A549 (cell line): ENCODE results near the gene ZP4.

Experiments
- EP300 ChIP-seq, 2 experiments: fragments of >200 bp; sonication (Bioruptor Twin); formaldehyde crosslinking; IDR thresholded peaks; 2 replicates in 1 of 2; 3 replicates in 1 of 2; pipeline ENCODE4 v1.6.1; 2016 to 2017
- ESRRA ChIP-seq: fragments of 150-350 bp; IDR thresholded peaks from 2 replicates; pipeline ENCODE4 v1.6.1; 2014; ENCODE audit warnings: mild to moderate bottlenecking, low read length, borderline replicate concordance
- HMGXB4 ChIP-seq: fragments of 250-450 bp; sonication (Bioruptor Pico); IDR thresholded peaks from 2 replicates; pipeline ENCODE4 v1.5.0; 2021; ENCODE audit warnings: mild to moderate bottlenecking, moderate library complexity, borderline replicate concordance
- JUN ChIP-seq, 2 experiments: fragments of >200 bp; sonication (Bioruptor Twin); formaldehyde crosslinking; IDR thresholded peaks; 2 replicates in 1 of 2; 3 replicates in 1 of 2; pipeline ENCODE4 v1.6.1; 2016 to 2017
- KDM1A ChIP-seq: fragments of 200-600 bp; sonication (generic); IDR thresholded peaks from 2 replicates; pipeline ENCODE4 v1.6.1; 2016; ENCODE audit warnings: low read depth, mild to moderate bottlenecking
- TF ChIP-seq, protein P1 (sequence below): fragments of >200 bp; sonication (Bioruptor Twin); formaldehyde crosslinking; IDR thresholded peaks from 3 replicates; pipeline ENCODE4 v1.5.1; 2016

DNA sequence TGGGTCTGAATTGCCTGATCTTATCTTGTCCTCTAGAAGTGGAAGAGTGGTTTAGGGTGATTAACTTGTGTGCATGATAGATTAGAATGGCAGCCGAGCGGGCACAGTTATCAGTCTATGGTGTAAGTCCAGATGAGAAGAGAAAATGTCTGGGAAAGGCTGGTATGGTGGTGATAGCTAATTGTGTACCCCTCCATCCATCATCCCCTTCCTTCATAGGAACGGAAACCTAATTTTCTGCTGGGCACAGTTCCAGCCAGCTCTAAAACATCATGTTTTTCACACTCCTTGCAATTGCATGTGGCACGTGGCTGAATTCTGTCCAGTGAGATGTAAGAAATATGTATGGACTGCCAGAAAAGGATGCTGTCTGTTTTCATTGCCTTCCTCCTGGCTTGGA lies 40.9 kb upstream of the ZP4 start:
- no peak for TF ChIP-seq ESRRA
- no peak for TF ChIP-seq JUN (IDR thresholded peaks at IDR 0.05)
- TF ChIP-seq, protein P1, sequence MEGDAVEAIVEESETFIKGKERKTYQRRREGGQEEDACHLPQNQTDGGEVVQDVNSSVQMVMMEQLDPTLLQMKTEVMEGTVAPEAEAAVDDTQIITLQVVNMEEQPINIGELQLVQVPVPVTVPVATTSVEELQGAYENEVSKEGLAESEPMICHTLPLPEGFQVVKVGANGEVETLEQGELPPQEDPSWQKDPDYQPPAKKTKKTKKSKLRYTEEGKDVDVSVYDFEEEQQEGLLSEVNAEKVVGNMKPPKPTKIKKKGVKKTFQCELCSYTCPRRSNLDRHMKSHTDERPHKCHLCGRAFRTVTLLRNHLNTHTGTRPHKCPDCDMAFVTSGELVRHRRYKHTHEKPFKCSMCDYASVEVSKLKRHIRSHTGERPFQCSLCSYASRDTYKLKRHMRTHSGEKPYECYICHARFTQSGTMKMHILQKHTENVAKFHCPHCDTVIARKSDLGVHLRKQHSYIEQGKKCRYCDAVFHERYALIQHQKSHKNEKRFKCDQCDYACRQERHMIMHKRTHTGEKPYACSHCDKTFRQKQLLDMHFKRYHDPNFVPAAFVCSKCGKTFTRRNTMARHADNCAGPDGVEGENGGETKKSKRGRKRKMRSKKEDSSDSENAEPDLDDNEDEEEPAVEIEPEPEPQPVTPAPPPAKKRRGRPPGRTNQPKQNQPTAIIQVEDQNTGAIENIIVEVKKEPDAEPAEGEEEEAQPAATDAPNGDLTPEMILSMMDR = no peak
- TF ChIP-seq KDM1A = no peak
- no peak for TF ChIP-seq EP300 (IDR thresholded peaks at IDR 0.05)
- TF ChIP-seq HMGXB4 (CRISPR knock-in tag) = no peak
